Neuronal stem cell (in vitro differentiated cells): ENCODE measurements around the gene ODAD4.

Experiments
- DNase-seq: peaks from one replicate; pipeline ENCODE4 v3.0.0-alpha.2; 2013; ENCODE audit warnings: low spot score
- H2AFZ ChIP-seq: one replicate; pipeline ENCODE4 v1.6.1; 2013; ENCODE audit warnings: mild to moderate bottlenecking, low read length, inconsistent platforms
- H2AK5ac ChIP-seq: 2 replicates; pipeline ENCODE4 v1.6.1; 2013; ENCODE audit warnings: low read depth, mild to moderate bottlenecking, inconsistent platforms, low read length, moderate library complexity, mixed read lengths
- H2BK120ac ChIP-seq: 2 replicates; pipeline ENCODE4 v1.6.1; 2013; ENCODE audit warnings: low read depth, mild to moderate bottlenecking, inconsistent platforms, low read length, moderate library complexity, mixed read lengths
- H2BK12ac ChIP-seq: one replicate; pipeline ENCODE4 v1.6.1; 2013; ENCODE audit warnings: low read length, inconsistent platforms
- H2BK15ac ChIP-seq: 2 replicates; pipeline ENCODE4 v1.6.1; 2013; ENCODE audit warnings: mild to moderate bottlenecking, low read length, inconsistent platforms, mixed read lengths
- H2BK5ac ChIP-seq: one replicate; pipeline ENCODE4 v1.6.1; 2013; ENCODE audit warnings: inconsistent platforms, mild to moderate bottlenecking, low read length, moderate library complexity
- H3K14ac ChIP-seq: one replicate; pipeline ENCODE4 v1.6.1; 2013; ENCODE audit warnings: low read length, inconsistent platforms
- H3K18ac ChIP-seq: 2 replicates; pipeline ENCODE4 v1.6.1; 2013; ENCODE audit warnings: low read length, inconsistent platforms
- H3K23ac ChIP-seq: 2 replicates; pipeline ENCODE4 v1.6.1; 2013; ENCODE audit warnings: low read depth, mild to moderate bottlenecking, mixed read lengths, low read length, inconsistent platforms; ENCODE audit not compliant: poor library complexity
- H3K27ac ChIP-seq: replicated peaks from 3 replicates; pipeline ENCODE4 v1.5.1; 2013; ENCODE audit warnings: low read length, inconsistent platforms
- H3K27me3 ChIP-seq, 3 experiments: 2 replicates each; pipeline ENCODE4 v1.6.1; 2013; ENCODE audit warnings: low read length in 3 of 3, mild to moderate bottlenecking in 2 of 3, inconsistent platforms in 1 of 3, low read depth in 1 of 3, mixed read lengths in 1 of 3, moderate library complexity in 1 of 3; ENCODE audit not compliant: control insufficient read depth in 3 of 3, insufficient read depth in 3 of 3
- H3K36me3 ChIP-seq, 2 donors: replicated peaks in 1 of 2; 2 replicates each; pipeline ENCODE4 v1.6.1; 2013; ENCODE audit warnings: low read length in 2 of 2; ENCODE audit not compliant: control insufficient read depth in 2 of 2, insufficient read depth in 2 of 2
- H3K4ac ChIP-seq: 2 replicates; pipeline ENCODE4 v1.6.1; 2013; ENCODE audit warnings: inconsistent platforms, mild to moderate bottlenecking, low read length, moderate library complexity
- H3K4me1 ChIP-seq, 2 donors: 1 replicate in 1 of 2; 2 replicates in 1 of 2; pipeline ENCODE4 v1.6.1; 2013; ENCODE audit warnings: low read length in 2 of 2, low read depth in 1 of 2; ENCODE audit not compliant: control insufficient read depth in 2 of 2, insufficient read depth in 1 of 2
- H3K4me2 ChIP-seq: one replicate; pipeline ENCODE4 v1.6.1; 2013; ENCODE audit warnings: mild to moderate bottlenecking, low read length, inconsistent platforms; ENCODE audit not compliant: insufficient read depth, poor library complexity, severe bottlenecking
- H3K4me3 ChIP-seq, 2 donors: 2 replicates each; pipeline ENCODE4 v1.5.1; 2013; ENCODE audit warnings: low read length in 2 of 2, mild to moderate bottlenecking in 2 of 2, inconsistent platforms in 1 of 2, moderate library complexity in 1 of 2
- H3K79me1 ChIP-seq: one replicate; pipeline ENCODE4 v1.6.1; 2013; ENCODE audit warnings: low read depth, mild to moderate bottlenecking, inconsistent platforms, low read length, moderate library complexity
- H3K9ac ChIP-seq: one replicate; pipeline ENCODE4 v1.6.1; 2013; ENCODE audit warnings: mild to moderate bottlenecking, low read depth, low read length, inconsistent platforms; ENCODE audit not compliant: poor library complexity
- H3K9me3 ChIP-seq, 2 donors: replicated peaks in 1 of 2; 2 replicates each; pipeline versions ENCODE3 to v1.6.1; 2013; ENCODE audit warnings: low read length in 2 of 2, mild to moderate bottlenecking in 2 of 2, inconsistent platforms in 1 of 2, low read depth in 1 of 2, mixed read lengths in 1 of 2, moderate library complexity in 1 of 2; ENCODE audit not compliant: control insufficient read depth in 2 of 2, insufficient read depth in 1 of 2
- H4K8ac ChIP-seq: one replicate; pipeline ENCODE4 v1.6.1; 2013; ENCODE audit warnings: low read depth, mild to moderate bottlenecking, inconsistent platforms, low read length, moderate library complexity
- H4K91ac ChIP-seq: one replicate; pipeline ENCODE4 v1.6.1; 2013; ENCODE audit warnings: low read length, low read depth, mild to moderate bottlenecking, inconsistent platforms; ENCODE audit not compliant: poor library complexity
- WGBS, 2 donors: extraction: QIAGEN DNeasy Blood & Tissue Kit; methylation state at CpG; one replicate each; pipeline ENCODE4 v1.1.7; 2013; ENCODE audit warnings: missing lambda C conversion rate in 2 of 2, mixed read lengths in 1 of 2; ENCODE audit not compliant: insufficient read length in 2 of 2, insufficient replicate concordance in 1 of 2; ENCODE audit errors: extremely low coverage in 2 of 2; 5-methylcytosine and 5-hydroxymethylcytosine counted together

Gene ODAD4

GRCh38 chr17:41987642-41988041, 57.2 kb downstream of the ODAD4 start:
- Histone ChIP-seq H3K14ac (no peak overlapping the region), H2BK12ac (no peak overlapping the region), H3K79me1 (peaks cover 3% of the 10 kb centered on the region), H3K9me3 (no peaks in the 10 kb centered on the region), H2AFZ (no peak overlapping the region), H3K23ac (no peak overlapping the region), H2BK5ac (no peak overlapping the region), H3K4me2 (no peak overlapping the region), H3K18ac (no peak overlapping the region), H2BK15ac (no peak overlapping the region), H3K27me3 (no peaks in the 10 kb centered on the region), H3K4ac (no peak overlapping the region), H4K8ac (no peak overlapping the region), H3K27ac (no peak overlapping the region), H3K9ac (no peak overlapping the region), H3K4me3 (no peak overlapping the region), H2BK120ac (no peak overlapping the region), H3K4me1 (no peaks in the 10 kb centered on the region), H3K36me3 (peaks cover 42 to 99% of the 10 kb centered on the region in 2 donors), H4K91ac (no peak overlapping the region), H2AK5ac (no peak overlapping the region)
- WGBS, 2 donors, result no CpG with 5 or more reads among the region's 3 CpGs
- no peak for DNase-seq

- no peaks in the 10 kb centered on the region for H3K27me3 ChIP-seq
- no peak overlapping the region for H2AFZ ChIP-seq
- no peak overlapping the region for H2BK120ac ChIP-seq
- DNase-seq, result no peak
- H3K9me3 ChIP-seq, result no peaks in the 10 kb centered on the region
- H3K14ac ChIP-seq, result no peak overlapping the region
- H3K4ac ChIP-seq, result no peak overlapping the region
- H4K8ac ChIP-seq, result no peak overlapping the region
- H2AK5ac ChIP-seq, result no peak overlapping the region
- H3K4me2 ChIP-seq, result no peak overlapping the region
- no peak overlapping the region for H3K27ac ChIP-seq
- H2BK15ac ChIP-seq, result no peak overlapping the region
- no peaks in the 10 kb centered on the region for H3K4me1 ChIP-seq
- H4K91ac ChIP-seq, result no peak overlapping the region
- H3K18ac ChIP-seq, result no peak overlapping the region
- H3K79me1 ChIP-seq, result peaks cover 3% of the 10 kb centered on the region
- H3K36me3 ChIP-seq, result peaks cover 43 to 99% of the 10 kb centered on the region in 2 donors
- H3K9ac ChIP-seq, result no peak overlapping the region
- WGBS, 2 donors, result no CpG with 5 or more reads among the region's 2 CpGs
- no peak overlapping the region for H3K4me3 ChIP-seq
- no peak overlapping the region for H3K23ac ChIP-seq
- no peak overlapping the region for H2BK5ac ChIP-seq
- no peak overlapping the region for H2BK12ac ChIP-seq
Observed at GRCh38 chr17:41988418-41988817, 58.0 kb downstream of the ODAD4 start.

GRCh38 chr17:41989702-41990419, 59.4 kb downstream of the ODAD4 start:
- WGBS, 2 donors, result no CpG with 5 or more reads among the region's 5 CpGs

DNA sequence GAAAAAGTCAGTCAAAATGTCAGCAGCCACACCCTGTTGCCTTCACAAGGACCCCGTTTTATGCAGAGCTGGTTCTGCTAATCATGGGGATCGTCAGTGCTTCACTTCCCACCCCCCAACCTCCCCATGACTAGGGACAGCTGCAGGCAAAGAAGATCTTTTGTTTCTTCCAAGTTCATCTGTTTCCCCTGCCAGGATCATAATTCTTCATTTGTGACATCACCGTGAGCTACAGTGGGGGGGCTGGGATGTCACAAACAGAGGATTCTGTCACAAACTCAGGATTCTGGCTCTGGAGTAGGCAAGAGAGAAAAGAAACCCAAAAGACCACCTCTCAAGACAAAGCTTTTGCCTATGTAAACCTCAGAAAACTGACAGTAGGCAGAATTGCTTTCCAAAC, 62.2 kb downstream of the ODAD4 start:
- Histone ChIP-seq H2AFZ (no peak overlapping the region), H3K4me1 (no peaks in the 10 kb centered on the region), H4K8ac (no peak overlapping the region), H3K18ac (no peak overlapping the region), H2BK12ac (no peak overlapping the region), H3K14ac (no peak overlapping the region), H3K79me1 (peaks cover 3% of the 10 kb centered on the region), H2BK5ac (no peak overlapping the region), H3K4me2 (no peak overlapping the region), H3K36me3 (peaks cover 43 to 96% of the 10 kb centered on the region in 2 donors), H3K9ac (no peak overlapping the region), H2AK5ac (no peak overlapping the region), H2BK15ac (no peak overlapping the region), H3K9me3 (no peaks in the 10 kb centered on the region), H3K4me3 (no peak overlapping the region), H3K27ac (no peak overlapping the region), H3K27me3 (no peaks in the 10 kb centered on the region), H3K4ac (no peak overlapping the region), H3K23ac (no peak overlapping the region), H4K91ac (no peak overlapping the region), H2BK120ac (no peak overlapping the region)
- no peak for DNase-seq
- WGBS, 2 donors, result no CpG with 5 or more reads among the region's 3 CpGs

More at GRCh38 chr17:41989702-41990419, 59.4 kb downstream of the ODAD4 start:
- Histone ChIP-seq H2BK15ac (no peak overlapping the region), H3K36me3 (peaks cover 40 to 96% of the 10 kb centered on the region in 2 donors), H3K4me3 (no peak overlapping the region), H3K4me2 (no peak overlapping the region), H2BK5ac (no peak overlapping the region), H2AK5ac (no peak overlapping the region), H4K91ac (no peak overlapping the region), H3K79me1 (peaks cover 3% of the 10 kb centered on the region), H3K27ac (no peak overlapping the region), H2BK12ac (no peak overlapping the region), H2BK120ac (no peak overlapping the region), H3K4ac (no peak overlapping the region), H3K27me3 (no peaks in the 10 kb centered on the region), H3K23ac (no peak overlapping the region), H3K18ac (no peak overlapping the region), H3K14ac (no peak overlapping the region), H3K9me3 (no peaks in the 10 kb centered on the region), H2AFZ (no peak overlapping the region), H3K9ac (no peak overlapping the region), H3K4me1 (no peaks in the 10 kb centered on the region), H4K8ac (no peak overlapping the region)
- DNase-seq, result no peak
